GM12865 (cell line): Measurements from ENCODE around the gene TPP1.

Experiments used
- DNase-seq: peaks from one replicate; pipeline ENCODE4 v3.0.0; 2010; ENCODE audit warnings: low read depth
- H3K4me3 ChIP-seq: 2 replicates; pipeline ENCODE4 v1.5.1; 2011; ENCODE audit warnings: mild to moderate bottlenecking, low read depth, low read length, control low read depth
- CTCF ChIP-seq: IDR thresholded peaks from 2 replicates; pipeline ENCODE4 v1.5.1; 2011; ENCODE audit warnings: low read length, control low read depth, low read depth, inconsistent platforms; ENCODE audit not compliant: insufficient read depth; ENCODE audit errors: missing control alignments

Gene TPP1

GRCh38 chr11:6587360-6587953, 31.8 kb downstream of the TPP1 start:
- H3K4me3 ChIP-seq, result no peak overlapping the region
- no peak for TF ChIP-seq CTCF
- DNase-seq, result no peak

DNA sequence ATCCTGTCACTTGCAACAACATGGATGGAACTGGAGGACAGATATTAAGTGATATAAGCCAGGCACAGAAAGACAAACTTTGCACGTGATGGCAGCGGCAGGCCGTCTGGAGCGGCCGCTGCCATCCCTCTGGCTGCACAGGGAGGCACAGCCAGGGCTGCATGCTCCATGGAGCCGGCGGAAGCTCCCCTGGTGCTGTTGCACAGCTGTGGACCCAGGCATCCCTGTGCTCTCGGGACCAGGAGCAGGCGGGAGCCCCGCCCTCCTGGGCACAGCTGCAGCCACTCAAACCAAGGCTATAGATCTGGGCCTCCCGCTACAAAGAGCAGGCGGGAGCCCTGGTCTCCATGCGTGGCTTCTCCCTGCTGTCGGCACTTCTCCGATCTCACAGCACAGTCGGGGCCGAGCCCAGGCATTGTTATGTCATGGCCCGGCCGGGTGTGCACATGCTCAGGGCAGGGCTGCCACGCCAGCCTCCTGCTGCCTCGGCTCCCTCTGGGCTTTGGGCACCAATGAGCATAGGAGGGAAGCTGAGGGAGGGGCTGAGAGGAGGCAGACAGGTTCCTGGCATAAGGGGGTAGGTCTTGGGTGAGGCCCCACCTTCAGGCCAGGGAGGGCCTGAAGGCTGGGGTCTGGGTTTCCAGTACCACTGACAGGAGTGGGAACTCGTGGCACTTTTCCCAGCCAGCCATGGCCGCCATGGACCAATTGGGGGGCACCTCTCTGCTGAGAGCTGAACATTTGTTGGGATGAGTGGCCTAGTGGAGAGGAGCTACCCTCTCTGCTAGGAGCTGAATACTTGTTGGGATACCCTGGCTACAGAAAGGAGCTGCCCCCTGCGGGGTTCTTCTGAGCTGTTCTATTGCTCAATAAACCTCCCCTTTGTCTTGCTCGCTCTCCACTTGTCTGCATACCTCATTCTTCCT, 32.5 kb downstream of the TPP1 start:
- TF ChIP-seq CTCF, result no peak
- H3K4me3 ChIP-seq, result no peak overlapping the region
- DNase-seq, result no peak

GRCh38 chr11:6584528-6584927, 34.7 kb downstream of the TPP1 start:
- DNase-seq, result no peak
- H3K4me3 ChIP-seq, result no peak overlapping the region
- TF ChIP-seq CTCF, result no peak

GRCh38 chr11:6583584-6583983, 35.6 kb downstream of the TPP1 start:
- no peak overlapping the region for H3K4me3 ChIP-seq
- TF ChIP-seq CTCF, result no peak
- no peak for DNase-seq

GRCh38 chr11:6579681-6580080, 39.5 kb downstream of the TPP1 start:
- TF ChIP-seq CTCF, result no peak
- H3K4me3 ChIP-seq, result no peak overlapping the region
- no peak for DNase-seq

- H3K4me3 ChIP-seq, result no peak overlapping the region
- no peak for TF ChIP-seq CTCF
- DNase-seq, result no peak
Observed at GRCh38 chr11:6578134-6578533, 41.1 kb downstream of the TPP1 start.
